Measurements from ENCODE around the gene IMP4.

GRCh38 chr2:130337735-130338325 is 4.9 kb upstream of the IMP4 start:
- TF ChIP-seq YY1 (IDR thresholded peaks at IDR 0.05; ENCODE audit: low read depth, low read length) (no peak), CTCF (IDR thresholded peaks at IDR 0.05 in 2 of 3, conservative IDR thresholded peaks at IDR 0.05 in 1 of 3; ENCODE audit: control insufficient read depth in 2 of 3, extremely low read depth in 1 of 3, insufficient read depth in 1 of 3, low read depth in 3 of 3, low read length in 3 of 3) (no peak), HCFC1 (IDR thresholded peaks at IDR 0.05; ENCODE audit: low read length) (no peak), CREB1 (IDR thresholded peaks at IDR 0.05; ENCODE audit: low read depth) (no peak), NR2C2 (IDR thresholded peaks at IDR 0.05; ENCODE audit: borderline replicate concordance, control insufficient read depth, insufficient read length, low read depth) (no peak), SMC3 (IDR thresholded peaks at IDR 0.05; ENCODE audit: borderline replicate concordance, low read length) (no peak), JUNB (IDR thresholded peaks at IDR 0.05) (no peak), CHD4 (IDR thresholded peaks at IDR 0.05) (no peak), RCOR1 (conservative IDR thresholded peaks at IDR 0.05; ENCODE audit: low read depth, low read length) (no peak), MAX (IDR thresholded peaks at IDR 0.05; ENCODE audit: low read depth, low read length) (no peak)

Measured in GM12878 (cell line).